Neural cell (in vitro differentiated cells): Measurements from ENCODE around the gene SLC28A1.

Experiments used
- CTCF ChIP-seq: fragments of 450-650 bp; IDR thresholded peaks from 2 replicates; pipeline ENCODE4 v1.5.1; 2014; ENCODE audit warnings: antibody characterized with exemption, mild to moderate bottlenecking, moderate library complexity; ENCODE audit not compliant: poor library complexity, severe bottlenecking
- EP300 ChIP-seq: fragments of 450-650 bp; conservative IDR thresholded peaks from 2 replicates; pipeline ENCODE4 v1.6.1; 2014; ENCODE audit warnings: antibody characterized with exemption, mild to moderate bottlenecking, moderate library complexity; ENCODE audit not compliant: poor library complexity, severe bottlenecking
- EZH2 ChIP-seq: fragments of 200-600, 300-800 bp; shearing (Covaris generic), sonication (generic); IDR thresholded peaks from 2 replicates; pipeline ENCODE4 v1.6.1; 2014; ENCODE audit warnings: antibody characterized with exemption, low read length, borderline replicate concordance, mild to moderate bottlenecking; ENCODE audit not compliant: insufficient read depth, poor library complexity, severe bottlenecking
- RAD21 ChIP-seq: fragments of 450-650 bp; conservative IDR thresholded peaks from 2 replicates; pipeline ENCODE4 v1.6.1; 2014; ENCODE audit warnings: antibody characterized with exemption, mild to moderate bottlenecking, moderate library complexity
- REST ChIP-seq: IDR thresholded peaks from 2 replicates; pipeline ENCODE4 v1.6.1; 2012; ENCODE audit warnings: borderline replicate concordance

- no peak for TF ChIP-seq CTCF
- TF ChIP-seq EP300 = no peak
- no peak for TF ChIP-seq EZH2
- no peak for TF ChIP-seq RAD21
- no peak for TF ChIP-seq REST
These were observed 59.8 kb downstream of the SLC28A1 start for GRCh38 chr15:84944311-84944710.
